Measurements from ENCODE around the gene ANKH. TPM values are rescaled to one million over a fixed set of nuclear protein-coding genes. Genes with fewer than 3 reads are reported as not detected.

The ANKH gene
- polyA plus RNA-seq, 1 donor (not counting 4 experiments of a cell fraction or from before 2014, with no cell fraction given) = 13.8 TPM

- Histone ChIP-seq H3K4me2 (ENCODE audit: control insufficient read depth, extremely low read depth, insufficient read depth, low read depth, low read length) (no peak overlapping the region), H3K79me2 (ENCODE audit: control insufficient read depth, insufficient read depth, low read length) (no peaks in the 10 kb centered on the region), H3K27ac (ENCODE audit: control insufficient read depth, insufficient read depth, low read length) (no peak overlapping the region), H3K27me3 (ENCODE audit: control insufficient read depth, extremely low read depth, insufficient read depth, low read length) (no peaks in the 10 kb centered on the region), H3K36me3 (ENCODE audit: control insufficient read depth in 2 of 2, extremely low read depth in 1 of 2, insufficient read depth in 2 of 2, low read length in 2 of 2) (no peaks in the 10 kb centered on the region), H3K4me3 (ENCODE audit: control insufficient read depth in 2 of 3, extremely low read depth in 1 of 3, insufficient read depth in 2 of 3, low read depth in 1 of 3, low read length in 3 of 3) (no peak overlapping the region), H3K9me1 (ENCODE audit: control insufficient read depth, extremely low read depth, insufficient read depth, low read length) (no peaks in the 10 kb centered on the region), H2AFZ (ENCODE audit: control insufficient read depth, low read length) (no peak overlapping the region), H3K9me3 (ENCODE audit: control insufficient read depth, low read depth, low read length) (no peaks in the 10 kb centered on the region), H3K4me1 (ENCODE audit: control insufficient read depth, extremely low read depth, insufficient read depth, low read length) (peaks cover 10% of the 10 kb centered on the region), H4K20me1 (ENCODE audit: control insufficient read depth, extremely low read depth, insufficient read depth, low read length) (no peaks in the 10 kb centered on the region), H3K9ac (ENCODE audit: control insufficient read depth, extremely low read depth, insufficient read depth, low read length) (no peak overlapping the region)
- dilution Hi-C loops (cut with MboI; ENCODE audit: extremely low pct_ligation_motif_present, low sequenced_read_pairs) = no loop called here
- DNase-seq (ENCODE audit: low read depth, low spot score) = no peak
- TF ChIP-seq EZH2 (IDR thresholded peaks at IDR 0.05; ENCODE audit: low read length) (no peak), CTCF (optimal IDR thresholded peaks at IDR 0.05 in 1 of 3, IDR thresholded peaks at IDR 0.05 in 1 of 3, conservative IDR thresholded peaks at IDR 0.05 in 1 of 3; ENCODE audit: extremely low read depth in 1 of 3, insufficient read depth in 2 of 3, low read length in 3 of 3) (no peak)
- no peak for FAIRE-seq
Measured at GRCh38 chr5:14901462-14902051, 30.0 kb upstream of the ANKH start.

- no peak for FAIRE-seq
- Histone ChIP-seq H3K79me2 (ENCODE audit: control insufficient read depth, insufficient read depth, low read length) (no peaks in the 10 kb centered on the region), H3K27ac (ENCODE audit: control insufficient read depth, insufficient read depth, low read length) (no peak overlapping the region), H3K4me3 (ENCODE audit: control insufficient read depth in 2 of 3, extremely low read depth in 1 of 3, insufficient read depth in 2 of 3, low read depth in 1 of 3, low read length in 3 of 3) (no peak overlapping the region), H4K20me1 (ENCODE audit: control insufficient read depth, extremely low read depth, insufficient read depth, low read length) (no peaks in the 10 kb centered on the region), H3K36me3 (ENCODE audit: control insufficient read depth in 2 of 2, extremely low read depth in 1 of 2, insufficient read depth in 2 of 2, low read length in 2 of 2) (no peaks in the 10 kb centered on the region), H3K27me3 (ENCODE audit: control insufficient read depth, extremely low read depth, insufficient read depth, low read length) (no peaks in the 10 kb centered on the region), H2AFZ (ENCODE audit: control insufficient read depth, low read length) (no peak overlapping the region), H3K9ac (ENCODE audit: control insufficient read depth, extremely low read depth, insufficient read depth, low read length) (no peak overlapping the region), H3K9me3 (ENCODE audit: control insufficient read depth, low read depth, low read length) (no peaks in the 10 kb centered on the region), H3K9me1 (ENCODE audit: control insufficient read depth, extremely low read depth, insufficient read depth, low read length) (no peaks in the 10 kb centered on the region), H3K4me1 (ENCODE audit: control insufficient read depth, extremely low read depth, insufficient read depth, low read length) (peaks cover 10% of the 10 kb centered on the region), H3K4me2 (ENCODE audit: control insufficient read depth, extremely low read depth, insufficient read depth, low read depth, low read length) (no peak overlapping the region)
- dilution Hi-C loops (cut with MboI; ENCODE audit: extremely low pct_ligation_motif_present, low sequenced_read_pairs) = no loop called here
- TF ChIP-seq EZH2 (IDR thresholded peaks at IDR 0.05; ENCODE audit: low read length) = no peak
- TF ChIP-seq CTCF (optimal IDR thresholded peaks at IDR 0.05 in 1 of 3, IDR thresholded peaks at IDR 0.05 in 1 of 3, conservative IDR thresholded peaks at IDR 0.05 in 1 of 3; ENCODE audit: extremely low read depth in 1 of 3, insufficient read depth in 2 of 3, low read length in 3 of 3) = no peak
- no peak for DNase-seq (ENCODE audit: low read depth, low spot score)
Measured at GRCh38 chr5:14900693-14901461, 29.3 kb upstream of the ANKH start.
